Panc1 (cell line): ENCODE data around the gene RAD51D.

ENCODE experiments used
- POLR2AphosphoS5 ChIP-seq: IDR thresholded peaks from 2 replicates; pipeline ENCODE4 v1.6.1; 2012; ENCODE audit warnings: mild to moderate bottlenecking, low read depth, low read length, moderate library complexity
- SIN3A ChIP-seq: IDR thresholded peaks from 2 replicates; pipeline ENCODE4 v1.6.1; 2012; ENCODE audit warnings: low read depth, mild to moderate bottlenecking, low read length, moderate library complexity, borderline replicate concordance; ENCODE audit not compliant: insufficient read depth
- TCF7L2 ChIP-seq: IDR thresholded peaks from 2 replicates; pipeline ENCODE4 v1.6.1; 2011; ENCODE audit warnings: mild to moderate bottlenecking, low read depth, low read length, inconsistent platforms
- TF ChIP-seq, protein P1 (sequence below): fragments of 450-650 bp; IDR thresholded peaks from 2 replicates; pipeline ENCODE4 v1.5.1; 2017; ENCODE audit warnings: mild to moderate bottlenecking
- TF ChIP-seq, protein P2 (sequence below), 2 experiments: IDR thresholded peaks; 2 replicates each; pipeline ENCODE4 v1.6.1; 2011 to 2012; ENCODE audit warnings: low read depth in 2 of 2, control low read depth in 1 of 2, low read length in 1 of 2, mild to moderate bottlenecking in 1 of 2, moderate library complexity in 1 of 2; ENCODE audit not compliant: insufficient read depth in 1 of 2

- TF ChIP-seq, protein P1, sequence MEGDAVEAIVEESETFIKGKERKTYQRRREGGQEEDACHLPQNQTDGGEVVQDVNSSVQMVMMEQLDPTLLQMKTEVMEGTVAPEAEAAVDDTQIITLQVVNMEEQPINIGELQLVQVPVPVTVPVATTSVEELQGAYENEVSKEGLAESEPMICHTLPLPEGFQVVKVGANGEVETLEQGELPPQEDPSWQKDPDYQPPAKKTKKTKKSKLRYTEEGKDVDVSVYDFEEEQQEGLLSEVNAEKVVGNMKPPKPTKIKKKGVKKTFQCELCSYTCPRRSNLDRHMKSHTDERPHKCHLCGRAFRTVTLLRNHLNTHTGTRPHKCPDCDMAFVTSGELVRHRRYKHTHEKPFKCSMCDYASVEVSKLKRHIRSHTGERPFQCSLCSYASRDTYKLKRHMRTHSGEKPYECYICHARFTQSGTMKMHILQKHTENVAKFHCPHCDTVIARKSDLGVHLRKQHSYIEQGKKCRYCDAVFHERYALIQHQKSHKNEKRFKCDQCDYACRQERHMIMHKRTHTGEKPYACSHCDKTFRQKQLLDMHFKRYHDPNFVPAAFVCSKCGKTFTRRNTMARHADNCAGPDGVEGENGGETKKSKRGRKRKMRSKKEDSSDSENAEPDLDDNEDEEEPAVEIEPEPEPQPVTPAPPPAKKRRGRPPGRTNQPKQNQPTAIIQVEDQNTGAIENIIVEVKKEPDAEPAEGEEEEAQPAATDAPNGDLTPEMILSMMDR: no peak
- TF ChIP-seq POLR2AphosphoS5 (no peak), SIN3A (no peak), TCF7L2 (no peak)
- TF ChIP-seq, protein P2, sequence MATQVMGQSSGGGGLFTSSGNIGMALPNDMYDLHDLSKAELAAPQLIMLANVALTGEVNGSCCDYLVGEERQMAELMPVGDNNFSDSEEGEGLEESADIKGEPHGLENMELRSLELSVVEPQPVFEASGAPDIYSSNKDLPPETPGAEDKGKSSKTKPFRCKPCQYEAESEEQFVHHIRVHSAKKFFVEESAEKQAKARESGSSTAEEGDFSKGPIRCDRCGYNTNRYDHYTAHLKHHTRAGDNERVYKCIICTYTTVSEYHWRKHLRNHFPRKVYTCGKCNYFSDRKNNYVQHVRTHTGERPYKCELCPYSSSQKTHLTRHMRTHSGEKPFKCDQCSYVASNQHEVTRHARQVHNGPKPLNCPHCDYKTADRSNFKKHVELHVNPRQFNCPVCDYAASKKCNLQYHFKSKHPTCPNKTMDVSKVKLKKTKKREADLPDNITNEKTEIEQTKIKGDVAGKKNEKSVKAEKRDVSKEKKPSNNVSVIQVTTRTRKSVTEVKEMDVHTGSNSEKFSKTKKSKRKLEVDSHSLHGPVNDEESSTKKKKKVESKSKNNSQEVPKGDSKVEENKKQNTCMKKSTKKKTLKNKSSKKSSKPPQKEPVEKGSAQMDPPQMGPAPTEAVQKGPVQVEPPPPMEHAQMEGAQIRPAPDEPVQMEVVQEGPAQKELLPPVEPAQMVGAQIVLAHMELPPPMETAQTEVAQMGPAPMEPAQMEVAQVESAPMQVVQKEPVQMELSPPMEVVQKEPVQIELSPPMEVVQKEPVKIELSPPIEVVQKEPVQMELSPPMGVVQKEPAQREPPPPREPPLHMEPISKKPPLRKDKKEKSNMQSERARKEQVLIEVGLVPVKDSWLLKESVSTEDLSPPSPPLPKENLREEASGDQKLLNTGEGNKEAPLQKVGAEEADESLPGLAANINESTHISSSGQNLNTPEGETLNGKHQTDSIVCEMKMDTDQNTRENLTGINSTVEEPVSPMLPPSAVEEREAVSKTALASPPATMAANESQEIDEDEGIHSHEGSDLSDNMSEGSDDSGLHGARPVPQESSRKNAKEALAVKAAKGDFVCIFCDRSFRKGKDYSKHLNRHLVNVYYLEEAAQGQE (IDR thresholded peaks at IDR 0.05; ENCODE audit: insufficient read depth in 1 of 2, low read depth in 2 of 2, low read length in 1 of 2): no peak
Measured at GRCh38 chr17:35159940-35160339, 40.3 kb upstream of the RAD51D start.
